ENCODE results near the gene SOCS6.

DNA sequence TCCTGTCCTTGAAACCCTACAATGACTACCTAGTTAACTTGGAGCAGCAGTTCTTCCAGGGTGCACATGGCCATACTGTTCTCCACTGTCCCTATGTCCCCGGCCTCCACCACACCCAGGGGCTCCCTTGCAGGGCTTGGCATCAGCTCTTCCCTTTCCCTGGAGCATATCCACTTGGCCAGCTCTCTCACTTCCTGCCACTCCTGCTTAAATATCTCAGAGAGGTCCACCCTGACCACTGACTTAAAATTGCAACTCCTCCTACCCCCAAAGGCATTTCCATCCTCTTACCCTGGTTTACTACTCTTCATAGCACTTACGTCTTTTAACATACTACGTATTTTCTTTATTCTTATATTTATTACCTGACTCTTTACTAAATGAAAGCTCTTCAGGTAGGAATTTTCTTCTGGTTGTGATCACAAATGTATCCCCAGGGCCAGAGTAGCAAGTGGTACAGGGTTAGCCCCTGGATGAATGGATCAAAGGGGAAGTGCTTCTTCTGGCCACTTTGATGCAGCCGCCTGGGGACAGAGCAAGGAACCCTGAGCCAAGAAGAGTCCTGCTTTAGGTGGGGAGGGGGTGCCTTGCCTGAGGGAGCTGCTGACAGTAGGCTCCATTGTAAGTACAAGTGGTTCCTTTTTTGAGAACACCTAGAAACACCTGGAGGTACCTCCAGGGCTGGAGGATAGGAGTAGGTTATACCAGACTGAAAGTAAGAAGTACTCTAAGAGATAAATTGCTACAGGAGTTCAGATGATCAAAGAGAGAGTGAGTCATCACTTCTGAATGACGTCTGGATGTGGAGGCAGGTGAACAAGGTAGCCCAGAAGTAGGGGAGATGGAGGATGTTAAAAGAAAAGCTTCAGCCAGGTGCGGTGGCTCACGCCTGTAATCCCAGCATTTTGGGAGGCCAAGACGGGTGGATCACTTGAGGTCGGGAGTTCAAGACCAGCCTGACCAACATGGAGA is 82.2 kb downstream of the SOCS6 start:
- TF ChIP-seq, protein P1, sequence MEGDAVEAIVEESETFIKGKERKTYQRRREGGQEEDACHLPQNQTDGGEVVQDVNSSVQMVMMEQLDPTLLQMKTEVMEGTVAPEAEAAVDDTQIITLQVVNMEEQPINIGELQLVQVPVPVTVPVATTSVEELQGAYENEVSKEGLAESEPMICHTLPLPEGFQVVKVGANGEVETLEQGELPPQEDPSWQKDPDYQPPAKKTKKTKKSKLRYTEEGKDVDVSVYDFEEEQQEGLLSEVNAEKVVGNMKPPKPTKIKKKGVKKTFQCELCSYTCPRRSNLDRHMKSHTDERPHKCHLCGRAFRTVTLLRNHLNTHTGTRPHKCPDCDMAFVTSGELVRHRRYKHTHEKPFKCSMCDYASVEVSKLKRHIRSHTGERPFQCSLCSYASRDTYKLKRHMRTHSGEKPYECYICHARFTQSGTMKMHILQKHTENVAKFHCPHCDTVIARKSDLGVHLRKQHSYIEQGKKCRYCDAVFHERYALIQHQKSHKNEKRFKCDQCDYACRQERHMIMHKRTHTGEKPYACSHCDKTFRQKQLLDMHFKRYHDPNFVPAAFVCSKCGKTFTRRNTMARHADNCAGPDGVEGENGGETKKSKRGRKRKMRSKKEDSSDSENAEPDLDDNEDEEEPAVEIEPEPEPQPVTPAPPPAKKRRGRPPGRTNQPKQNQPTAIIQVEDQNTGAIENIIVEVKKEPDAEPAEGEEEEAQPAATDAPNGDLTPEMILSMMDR (IDR thresholded peaks at IDR 0.05; ENCODE audit: low read depth, low read length) = no peak
- TF ChIP-seq EZH2phosphoT487 (IDR thresholded peaks at IDR 0.05; ENCODE audit: low read depth) = no peak

Data from OCI-LY3 (cell line).